ENCODE measurements around the gene KCTD5.
"Not testable (repeated sequence)": the region's sequence is repeated elsewhere in the genome, so short reads cannot be mapped to it uniquely, and the experiment has no call there.

The KCTD5 gene

DNA sequence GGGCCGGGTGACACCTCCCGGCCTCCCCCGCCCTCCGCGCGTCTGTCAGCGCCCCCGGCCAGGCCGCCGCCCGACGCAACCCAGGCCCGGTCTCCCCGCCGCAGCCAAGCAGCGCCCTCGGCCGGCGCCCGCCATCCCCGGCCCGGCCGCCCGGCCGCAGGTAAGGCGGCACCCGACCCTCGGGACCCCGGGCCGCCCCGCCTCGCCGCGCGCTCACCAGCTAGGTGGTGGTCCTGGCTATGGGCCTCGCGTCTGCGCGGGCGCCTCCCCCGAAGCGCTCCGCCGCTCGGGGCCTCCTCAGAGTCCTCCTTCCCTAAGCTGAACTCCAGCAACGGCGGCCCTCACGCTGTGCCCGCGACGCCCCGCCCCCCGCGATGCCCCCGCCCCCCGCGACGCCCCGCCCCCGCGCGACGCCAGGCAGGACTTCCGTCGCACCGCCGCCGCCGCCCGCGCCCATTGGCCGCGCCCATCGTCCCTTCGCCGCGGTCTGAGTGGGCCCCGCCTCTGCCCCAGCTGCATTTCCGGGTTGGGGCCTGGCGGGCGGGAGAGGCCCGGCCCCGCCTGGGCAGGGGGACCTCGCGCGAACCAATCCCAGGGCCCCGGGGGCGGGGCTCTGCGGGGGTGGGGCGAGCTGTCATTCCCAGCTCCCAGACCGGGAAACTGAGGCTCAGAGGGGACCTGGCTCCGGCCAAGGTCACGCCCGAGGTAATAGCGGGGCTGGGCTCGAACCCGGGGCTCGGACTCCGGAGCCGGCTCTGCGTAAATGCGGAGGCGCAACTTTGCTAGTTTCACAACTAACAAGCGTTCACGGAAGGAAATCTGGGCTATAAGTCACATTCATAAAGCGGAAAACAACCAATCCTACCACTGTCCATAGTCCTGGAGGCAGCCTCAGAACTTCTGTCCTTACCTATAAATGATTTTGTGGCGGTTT, 9.0 kb upstream of the KCTD5 start:
- Histone ChIP-seq H3K27me3 (ENCODE audit: insufficient read depth, low read length, poor library complexity, severe bottlenecking) (no peaks in the 10 kb centered on the region), H3K9ac (ENCODE audit: low read depth, low read length, poor library complexity, severe bottlenecking) (no peak overlapping the region), H3K9me2 (replicated peaks; ENCODE audit: low read depth, low read length) (no peaks in the 10 kb centered on the region), H3K36me3 (ENCODE audit: insufficient read depth, low read length) (no peaks in the 10 kb centered on the region), H4K20me1 (ENCODE audit: insufficient read depth, low read length, poor library complexity, severe bottlenecking) (no peaks in the 10 kb centered on the region), H3F3A (ENCODE audit: low read depth) (no peaks in the 10 kb centered on the region), H3K79me2 (ENCODE audit: insufficient read depth, low read length) (0 out of 2 replicates have a peak, but pooled peaks cover 8% of the 10 kb centered on the region), H2AFZ (ENCODE audit: low read length) (peak overlapping the region; percentile 91), H3K9me3 (ENCODE audit: insufficient read depth, low read depth, low read length) (no peaks in the 10 kb centered on the region), H3K4me1 (ENCODE audit: insufficient read depth, low read length, poor library complexity, severe bottlenecking) (no peaks in the 10 kb centered on the region), H3K4me2 (ENCODE audit: low read depth, low read length, poor library complexity, severe bottlenecking) (peak overlapping the region; percentile 69), H3K4me3 (ENCODE audit: low read length, poor library complexity, severe bottlenecking) (peak overlapping the region; percentile 80)
- TF ChIP-seq, protein P1, sequence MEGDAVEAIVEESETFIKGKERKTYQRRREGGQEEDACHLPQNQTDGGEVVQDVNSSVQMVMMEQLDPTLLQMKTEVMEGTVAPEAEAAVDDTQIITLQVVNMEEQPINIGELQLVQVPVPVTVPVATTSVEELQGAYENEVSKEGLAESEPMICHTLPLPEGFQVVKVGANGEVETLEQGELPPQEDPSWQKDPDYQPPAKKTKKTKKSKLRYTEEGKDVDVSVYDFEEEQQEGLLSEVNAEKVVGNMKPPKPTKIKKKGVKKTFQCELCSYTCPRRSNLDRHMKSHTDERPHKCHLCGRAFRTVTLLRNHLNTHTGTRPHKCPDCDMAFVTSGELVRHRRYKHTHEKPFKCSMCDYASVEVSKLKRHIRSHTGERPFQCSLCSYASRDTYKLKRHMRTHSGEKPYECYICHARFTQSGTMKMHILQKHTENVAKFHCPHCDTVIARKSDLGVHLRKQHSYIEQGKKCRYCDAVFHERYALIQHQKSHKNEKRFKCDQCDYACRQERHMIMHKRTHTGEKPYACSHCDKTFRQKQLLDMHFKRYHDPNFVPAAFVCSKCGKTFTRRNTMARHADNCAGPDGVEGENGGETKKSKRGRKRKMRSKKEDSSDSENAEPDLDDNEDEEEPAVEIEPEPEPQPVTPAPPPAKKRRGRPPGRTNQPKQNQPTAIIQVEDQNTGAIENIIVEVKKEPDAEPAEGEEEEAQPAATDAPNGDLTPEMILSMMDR (conservative IDR thresholded peaks at IDR 0.05; ENCODE audit: low read length): no peak
- no peak for TF ChIP-seq EZH2phosphoT487 (IDR thresholded peaks at IDR 0.05; ENCODE audit: borderline replicate concordance)

- Histone ChIP-seq H3K4me2 (ENCODE audit: low read depth, low read length, poor library complexity, severe bottlenecking) (no peak overlapping the region), H3K36me3 (ENCODE audit: insufficient read depth, low read length) (no peaks in the 10 kb centered on the region), H3K9ac (ENCODE audit: low read depth, low read length, poor library complexity, severe bottlenecking) (no peak overlapping the region), H3K4me3 (ENCODE audit: low read length, poor library complexity, severe bottlenecking) (no peak overlapping the region), H3K79me2 (ENCODE audit: insufficient read depth, low read length) (0 out of 2 replicates have a peak, but pooled peaks cover 8% of the 10 kb centered on the region), H3K27me3 (ENCODE audit: insufficient read depth, low read length, poor library complexity, severe bottlenecking) (no peaks in the 10 kb centered on the region), H2AFZ (ENCODE audit: low read length) (no peak overlapping the region), H3F3A (ENCODE audit: low read depth) (no peaks in the 10 kb centered on the region), H4K20me1 (ENCODE audit: insufficient read depth, low read length, poor library complexity, severe bottlenecking) (no peaks in the 10 kb centered on the region), H3K9me3 (ENCODE audit: insufficient read depth, low read depth, low read length) (no peaks in the 10 kb centered on the region), H3K9me2 (replicated peaks; ENCODE audit: low read depth, low read length) (no peaks in the 10 kb centered on the region), H3K4me1 (ENCODE audit: insufficient read depth, low read length, poor library complexity, severe bottlenecking) (no peaks in the 10 kb centered on the region)
- TF ChIP-seq, protein P1 (conservative IDR thresholded peaks at IDR 0.05; ENCODE audit: low read length): no peak
- TF ChIP-seq EZH2phosphoT487 (IDR thresholded peaks at IDR 0.05; ENCODE audit: borderline replicate concordance): no peak
Measured at GRCh38 chr16:2675021-2675420, 7.3 kb upstream of the KCTD5 start.

DNA sequence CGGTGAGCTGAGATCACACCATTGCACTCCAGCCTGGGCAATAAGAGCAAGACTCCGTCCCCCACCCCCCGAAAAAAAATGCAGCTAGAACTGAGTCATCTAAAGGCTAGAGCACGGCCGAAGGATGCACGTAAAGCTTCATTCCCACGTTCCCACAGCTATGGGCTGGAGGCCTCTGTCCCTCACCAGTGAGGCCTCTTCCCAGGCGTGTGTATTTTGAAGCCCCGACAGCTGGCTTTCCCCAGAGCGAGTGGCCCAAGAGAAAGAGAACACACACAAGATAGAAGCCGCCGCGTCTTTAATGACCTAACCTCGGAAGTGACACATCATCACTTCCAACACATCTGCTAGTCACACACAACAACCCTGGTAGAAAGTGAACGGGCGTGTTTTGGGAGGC, 6.6 kb upstream of the KCTD5 start:
- Histone ChIP-seq H2AFZ (ENCODE audit: low read length) (no peak overlapping the region), H3K9me3 (ENCODE audit: insufficient read depth, low read depth, low read length) (no peaks in the 10 kb centered on the region), H3K4me2 (ENCODE audit: low read depth, low read length, poor library complexity, severe bottlenecking) (no peak overlapping the region), H3K79me2 (ENCODE audit: insufficient read depth, low read length) (0 out of 2 replicates have a peak, but pooled peaks cover 8% of the 10 kb centered on the region), H3K27me3 (ENCODE audit: insufficient read depth, low read length, poor library complexity, severe bottlenecking) (no peaks in the 10 kb centered on the region), H3K4me3 (ENCODE audit: low read length, poor library complexity, severe bottlenecking) (no peak overlapping the region), H3K9me2 (replicated peaks; ENCODE audit: low read depth, low read length) (no peaks in the 10 kb centered on the region), H3K4me1 (ENCODE audit: insufficient read depth, low read length, poor library complexity, severe bottlenecking) (no peaks in the 10 kb centered on the region), H4K20me1 (ENCODE audit: insufficient read depth, low read length, poor library complexity, severe bottlenecking) (no peaks in the 10 kb centered on the region), H3K9ac (ENCODE audit: low read depth, low read length, poor library complexity, severe bottlenecking) (no peak overlapping the region), H3F3A (ENCODE audit: low read depth) (no peaks in the 10 kb centered on the region), H3K36me3 (ENCODE audit: insufficient read depth, low read length) (no peaks in the 10 kb centered on the region)
- no peak for TF ChIP-seq EZH2phosphoT487 (IDR thresholded peaks at IDR 0.05; ENCODE audit: borderline replicate concordance)
- TF ChIP-seq, protein P1 (conservative IDR thresholded peaks at IDR 0.05; ENCODE audit: low read length): no peak

GRCh38 chr16:2676937-2677336, 5.4 kb upstream of the KCTD5 start:
- H3K79me2 ChIP-seq (ENCODE audit: insufficient read depth, low read length); H3K4me3 ChIP-seq (ENCODE audit: low read length, poor library complexity, severe bottlenecking); H3F3A ChIP-seq (ENCODE audit: low read depth); H4K20me1 ChIP-seq (ENCODE audit: insufficient read depth, low read length, poor library complexity, severe bottlenecking); H3K9me2 ChIP-seq (replicated peaks; ENCODE audit: low read depth, low read length); H3K4me2 ChIP-seq (ENCODE audit: low read depth, low read length, poor library complexity, severe bottlenecking); H3K36me3 ChIP-seq (ENCODE audit: insufficient read depth, low read length); H2AFZ ChIP-seq (ENCODE audit: low read length); H3K4me1 ChIP-seq (ENCODE audit: insufficient read depth, low read length, poor library complexity, severe bottlenecking); H3K9me3 ChIP-seq (ENCODE audit: insufficient read depth, low read depth, low read length); H3K9ac ChIP-seq (ENCODE audit: low read depth, low read length, poor library complexity, severe bottlenecking); H3K27me3 ChIP-seq (ENCODE audit: insufficient read depth, low read length, poor library complexity, severe bottlenecking): not testable (repeated sequence)

DNA sequence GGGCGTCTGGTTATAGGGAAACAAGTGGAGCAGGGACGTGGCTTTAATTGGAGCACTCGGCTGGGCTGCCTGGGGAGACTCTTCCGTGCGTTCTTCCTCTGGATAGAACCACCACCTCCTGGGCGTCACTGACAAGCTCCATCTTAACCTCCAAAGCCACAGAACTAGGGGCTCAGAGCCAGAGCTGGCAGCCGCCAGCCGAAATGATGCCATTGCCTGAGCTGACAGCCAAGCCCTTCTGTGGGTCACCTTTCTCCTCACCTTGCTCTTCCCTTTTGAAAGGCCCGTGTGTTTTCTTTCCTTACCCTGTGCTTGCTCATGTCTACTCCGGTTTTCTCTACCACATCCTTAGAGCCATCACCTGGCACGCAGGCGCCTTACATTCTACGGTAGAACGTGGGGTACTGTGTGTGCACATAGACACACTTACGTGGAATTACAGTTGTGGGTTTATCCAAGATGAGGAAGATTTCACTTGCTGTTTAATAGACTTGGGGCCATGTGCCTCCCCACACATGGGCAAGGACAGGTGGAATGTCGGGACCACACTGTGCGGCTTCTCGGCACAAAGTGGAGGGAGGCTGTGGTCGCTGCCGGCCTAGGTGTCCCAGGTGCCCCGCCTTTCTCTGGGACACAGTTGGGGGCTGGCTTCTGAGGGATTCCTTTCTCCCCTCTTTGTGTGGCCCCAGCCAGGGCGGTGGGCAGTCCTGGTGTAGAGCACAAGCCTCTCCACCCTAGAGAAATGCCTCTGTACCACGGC, 3.9 kb upstream of the KCTD5 start:
- H3K27me3 ChIP-seq (ENCODE audit: insufficient read depth, low read length, poor library complexity, severe bottlenecking); H3K9me3 ChIP-seq (ENCODE audit: insufficient read depth, low read depth, low read length); H3K9ac ChIP-seq (ENCODE audit: low read depth, low read length, poor library complexity, severe bottlenecking); H3K4me3 ChIP-seq (ENCODE audit: low read length, poor library complexity, severe bottlenecking); H3F3A ChIP-seq (ENCODE audit: low read depth); H2AFZ ChIP-seq (ENCODE audit: low read length); H4K20me1 ChIP-seq (ENCODE audit: insufficient read depth, low read length, poor library complexity, severe bottlenecking); H3K36me3 ChIP-seq (ENCODE audit: insufficient read depth, low read length); H3K4me1 ChIP-seq (ENCODE audit: insufficient read depth, low read length, poor library complexity, severe bottlenecking); H3K4me2 ChIP-seq (ENCODE audit: low read depth, low read length, poor library complexity, severe bottlenecking); H3K79me2 ChIP-seq (ENCODE audit: insufficient read depth, low read length); H3K9me2 ChIP-seq (replicated peaks; ENCODE audit: low read depth, low read length): not testable (repeated sequence)

Measured in Loucy (cell line).